ACHN (cell line): ENCODE data around the gene AHCYL2.
"Not testable (repeated sequence)": the region's sequence is repeated elsewhere in the genome, so short reads cannot be mapped to it uniquely, and the experiment has no call there.

Experiments
- DNase-seq: peaks from one replicate; pipeline ENCODE4 v3.0.0-alpha.2; 2015
- in situ Hi-C: cut with HindIII; loops from 2 replicates; pipeline ENCODE4 v1.10.0; 2017; ENCODE audit warnings: low sequenced_read_pairs, low pct_ligation_motif_present, low pct_unique_long_range_greater_than_20kb

The AHCYL2 gene

GRCh38 chr7:129427526-129428045 lies 202.8 kb downstream of the AHCYL2 start:
- in situ Hi-C loops, result no loop called here
- DNase-seq, result no peak

GRCh38 chr7:129431911-129432643 lies 207.2 kb downstream of the AHCYL2 start:
- no peak for DNase-seq
- in situ Hi-C loops, result no loop called here

- in situ Hi-C loops, result no loop called here
- peak; percentile 95 for DNase-seq
Observed at GRCh38 chr7:129433847-129434674, 209.2 kb downstream of the AHCYL2 start, which contains the start of gene STRIP2. Gene STRIP2 (plus strand): TSS chr7:129434432. CDS start chr7:129434473, 41 bp downstream.

GRCh38 chr7:129434675-129435318 lies 210.0 kb downstream of the AHCYL2 start:
- peak; percentile 25 for DNase-seq
- in situ Hi-C loops, result no loop called here

GRCh38 chr7:129435414-129435829 lies 210.6 kb downstream of the AHCYL2 start:
- in situ Hi-C loops, result no loop called here
- DNase-seq, result no peak

GRCh38 chr7:129436335-129436923 lies 211.6 kb downstream of the AHCYL2 start:
- in situ Hi-C loops, result no loop called here
- DNase-seq, result no peak

GRCh38 chr7:129437190-129437589 lies 212.4 kb downstream of the AHCYL2 start:
- in situ Hi-C loops, result no loop called here
- DNase-seq, result no peak

GRCh38 chr7:129438281-129438838 lies 213.5 kb downstream of the AHCYL2 start:
- in situ Hi-C loops, result no loop called here

GRCh38 chr7:129438839-129439651 lies 214.2 kb downstream of the AHCYL2 start:
- in situ Hi-C loops, result no loop called here
- peak; percentile 82 for DNase-seq

More at GRCh38 chr7:129438281-129438838, 213.5 kb downstream of the AHCYL2 start:
- DNase-seq, result no peak

- DNase-seq, result no peak
- in situ Hi-C loops, result no loop called here
Observed at GRCh38 chr7:129439963-129440625, 215.3 kb downstream of the AHCYL2 start.

GRCh38 chr7:129443612-129444011 lies 218.8 kb downstream of the AHCYL2 start:
- in situ Hi-C loops, result no loop called here
- DNase-seq, result no peak

GRCh38 chr7:129444776-129445175 lies 219.9 kb downstream of the AHCYL2 start:
- in situ Hi-C loops, DNase-seq: not testable (repeated sequence)

GRCh38 chr7:129446925-129447324 lies 222.1 kb downstream of the AHCYL2 start:
- in situ Hi-C loops, DNase-seq: not testable (repeated sequence)

- DNase-seq, in situ Hi-C loops: not testable (repeated sequence)
Observed at GRCh38 chr7:129447445-129447844, 222.6 kb downstream of the AHCYL2 start.

- DNase-seq, in situ Hi-C loops: not testable (repeated sequence)
Observed at GRCh38 chr7:129448608-129449007, 223.8 kb downstream of the AHCYL2 start.

- no peak for DNase-seq
- in situ Hi-C loops, result no loop called here
Observed at GRCh38 chr7:129450295-129450694, 225.5 kb downstream of the AHCYL2 start.
